ENCODE measurements around the gene LMNA. TPM values are rescaled to one million over a fixed set of nuclear protein-coding genes. Genes with fewer than 3 reads are reported as not detected.
A peak's percentile ranks its signal among the peaks of the same experiment; 100 is the strongest.

LMNA gene
- polyA plus RNA-seq, 3 donors = 16.5 to 45.5 (median 24.7) TPM

GRCh38 chr1:156082309-156083091 lies 32.0 kb upstream of the LMNA start, which contains the start of gene MEX3A:
MEX3A (minus strand) TSS chr1:156082465; CDS start chr1:156081998, 467 bp downstream.
- peaks cover 17% of the 10 kb centered on the region for H3K4me1 Mint-ChIP-seq
- intact Hi-C loops (cut with micrococcal nuclease) = no loop called here
- under 1% methylated on average over 38 of the region's 62 CpGs for WGBS (ENCODE audit: insufficient coverage)
- H3K27me3 Mint-ChIP-seq (ENCODE audit: low read depth in 3 of 3) = peaks cover 89 to 99% (median 90%) of the 10 kb centered on the region in 3 donors
- no peaks in the 10 kb centered on the region for H3K36me3 ChIP-seq (replicated peaks in 1 of 2; ENCODE audit: control insufficient read depth in 1 of 2, insufficient read depth in 2 of 2, low read length in 2 of 2)
- H3K4me3 Mint-ChIP-seq = peak within 1 kb of the TSS; percentile 81 to 90
- peaks cover 0 to 4% of the 10 kb centered on the region in 2 donors for H3K9me3 ChIP-seq (replicated peaks in 1 of 2; ENCODE audit: control insufficient read depth in 1 of 2, insufficient read depth in 1 of 2, low read length in 2 of 2)
- peak within 1 kb of the TSS; percentile 40 for H3K9ac ChIP-seq (ENCODE audit: insufficient read depth, low read length, poor library complexity, severe bottlenecking)
- TF ChIP-seq CTCF (IDR thresholded peaks at IDR 0.05) = no peak
- peak within 1 kb of the TSS; percentile 39 to 86 (median 43) for H3K4me3 ChIP-seq (replicated peaks in 1 of 3; ENCODE audit: low read depth in 2 of 3, low read length in 3 of 3)
- H3K27ac Mint-ChIP-seq = peak within 1 kb of the TSS in 1 of 7 donors; percentile 75
- H3K27ac ChIP-seq (ENCODE audit: low read depth in 1 of 2, low read length in 2 of 2) = no peak within 1 kb of the TSS
- no peaks in the 10 kb centered on the region for H4K20me1 ChIP-seq (ENCODE audit: insufficient read depth, low read length)
- peaks cover 12 to 19% of the 10 kb centered on the region in 2 donors for H3K4me1 ChIP-seq (ENCODE audit: control insufficient read depth in 1 of 2, insufficient read depth in 2 of 2, low read length in 2 of 2)
- H3K9me3 Mint-ChIP-seq = peaks cover 0 to 12% (median 4%) of the 10 kb centered on the region in 7 donors
- H3K79me2 ChIP-seq (ENCODE audit: insufficient read depth, low read length) = no peaks in the 10 kb centered on the region
- H3K27me3 ChIP-seq (ENCODE audit: control insufficient read depth in 2 of 2, insufficient read depth in 2 of 2, low read length in 2 of 2) = peaks cover 37 to 91% of the 10 kb centered on the region in 2 donors
- DNase-seq = no peak
- H3K4me2 ChIP-seq (replicated peaks; ENCODE audit: extremely low read depth, low read length, poor library complexity, severe bottlenecking) = peak within 1 kb of the TSS; percentile 93
- H2AFZ ChIP-seq (ENCODE audit: insufficient read depth, low read depth, low read length, poor library complexity, severe bottlenecking) = peak within 1 kb of the TSS; percentile 84
- H3K36me3 Mint-ChIP-seq = peaks cover 7 to 8% of the 10 kb centered on the region in 2 donors

GRCh38 chr1:156083800-156084790 lies 30.4 kb upstream of the LMNA start:
- Histone ChIP-seq H3K9ac (ENCODE audit: insufficient read depth, low read length, poor library complexity, severe bottlenecking) (no peak overlapping the region), H3K36me3 (replicated peaks in 1 of 2; ENCODE audit: control insufficient read depth in 1 of 2, insufficient read depth in 2 of 2, low read length in 2 of 2) (no peaks in the 10 kb centered on the region), H3K79me2 (ENCODE audit: insufficient read depth, low read length) (no peaks in the 10 kb centered on the region), H3K4me2 (replicated peaks; ENCODE audit: extremely low read depth, low read length, poor library complexity, severe bottlenecking) (no peak overlapping the region), H2AFZ (ENCODE audit: insufficient read depth, low read depth, low read length, poor library complexity, severe bottlenecking) (no peak overlapping the region), H4K20me1 (ENCODE audit: insufficient read depth, low read length) (no peaks in the 10 kb centered on the region), H3K27me3 (ENCODE audit: control insufficient read depth in 2 of 2, insufficient read depth in 2 of 2, low read length in 2 of 2) (peaks cover 31 to 78% of the 10 kb centered on the region in 2 donors), H3K4me3 (replicated peaks in 1 of 3; ENCODE audit: low read depth in 2 of 3, low read length in 3 of 3) (no peak overlapping the region), H3K9me3 (replicated peaks in 1 of 2; ENCODE audit: control insufficient read depth in 1 of 2, insufficient read depth in 1 of 2, low read length in 2 of 2) (peaks cover 0 to 4% of the 10 kb centered on the region in 2 donors), H3K4me1 (ENCODE audit: control insufficient read depth in 1 of 2, insufficient read depth in 2 of 2, low read length in 2 of 2) (peaks cover 13 to 19% of the 10 kb centered on the region in 2 donors), H3K27ac (ENCODE audit: low read depth in 1 of 2, low read length in 2 of 2) (no peak overlapping the region)
- Mint-ChIP-seq H3K27me3 (ENCODE audit: low read depth in 3 of 3) (peaks cover 83 to 89% (median 83%) of the 10 kb centered on the region in 3 donors), H3K27ac (no peak overlapping the region), H3K4me3 (peak overlapping the region in 1 of 2 donors; percentile 78), H3K36me3 (peaks cover 7 to 8% of the 10 kb centered on the region in 2 donors), H3K9me3 (peaks cover 0 to 15% (median 4%) of the 10 kb centered on the region in 7 donors), H3K4me1 (peaks cover 17% of the 10 kb centered on the region)
- no peak for DNase-seq
- no peak for TF ChIP-seq CTCF (IDR thresholded peaks at IDR 0.05)
- intact Hi-C loops (cut with micrococcal nuclease) = no loop called here
- 85% methylated on average over 2 of the region's 7 CpGs for WGBS (ENCODE audit: insufficient coverage)

Data from CD14-positive monocyte (primary cell).